Stomach (tissue), 4 donors: ENCODE measurements around the gene SLAIN2.

Experiments used
- CTCF ChIP-seq, 7 experiments: fragments of 450-650 bp in 4 of 7; fragments of 200-600 bp in 3 of 7; sonication (generic) in 3 of 7; IDR thresholded peaks; one replicate each; pipeline ENCODE4 v1.5.1; 2016 to 2019; ENCODE audit warnings: antibody characterized with exemption in 7 of 7, control low read depth in 2 of 7, mild to moderate bottlenecking in 1 of 7
- POLR2A ChIP-seq, 4 donors: fragments of 450-650 bp; IDR thresholded peaks; one replicate each; pipeline ENCODE4 v1.6.1; 2016; ENCODE audit warnings: antibody characterized with exemption in 4 of 4, control low read depth in 2 of 4, mild to moderate bottlenecking in 1 of 4, moderate library complexity in 1 of 4

- TF ChIP-seq CTCF (IDR thresholded peaks at IDR 0.05) (no peak), POLR2A (IDR thresholded peaks at IDR 0.05) (no peak)
These were observed 41.3 kb upstream of the SLAIN2 start for GRCh38 chr4:48300004-48300403.
